Esophagus muscularis mucosa (tissue), 4 donors: Measurements from ENCODE around the gene PTPN6. TPM values are rescaled to one million over a fixed set of nuclear protein-coding genes. Genes with fewer than 3 reads are reported as not detected.
"Not testable (repeated sequence)": the region's sequence is repeated elsewhere in the genome, so short reads cannot be mapped to it uniquely, and the experiment has no call there.

Source experiments
- DNase-seq: peaks from one replicate; pipeline ENCODE4 v3.0.0-alpha.2; 2017; ENCODE audit errors: extremely low spot score
- H3K27ac ChIP-seq, 4 donors: fragments of 200-600 bp; sonication (generic); replicated peaks in 1 of 4; 1 replicate in 3 of 4; 2 replicates in 1 of 4; pipeline ENCODE4 v1.5.1; 2016 to 2019; ENCODE audit warnings: mild to moderate bottlenecking in 1 of 4
- H3K27me3 ChIP-seq, 4 donors: fragments of 200-600 bp; sonication (generic); one replicate each; pipeline versions ENCODE4 v1.5.1 to v1.6.0; 2016 to 2019
- H3K36me3 ChIP-seq, 4 donors: fragments of 200-600 bp; sonication (generic); one replicate each; pipeline ENCODE4 v1.5.1; 2016 to 2019
- H3K4me1 ChIP-seq, 4 donors: fragments of 200-600 bp; sonication (generic); one replicate each; pipeline ENCODE4 v1.5.1; 2016 to 2019
- H3K4me3 ChIP-seq, 4 donors: fragments of 200-600 bp; sonication (generic); 1 replicate in 2 of 4; 2 replicates in 2 of 4; pipeline ENCODE4 v1.5.1; 2016 to 2019; ENCODE audit warnings: mild to moderate bottlenecking in 4 of 4, moderate library complexity in 1 of 4
- H3K9me3 ChIP-seq, 4 donors: fragments of 200-600 bp; sonication (generic); 1 replicate in 3 of 4; 2 replicates in 1 of 4; pipeline ENCODE4 v1.5.1; 2016 to 2019
- EP300 ChIP-seq: sonication (generic); formaldehyde crosslinking; IDR thresholded peaks from one replicate; pipeline ENCODE4 v1.6.1; 2017; ENCODE audit warnings: antibody characterized with exemption
- POLR2A ChIP-seq: fragments of 450-650 bp; IDR thresholded peaks from one replicate; pipeline ENCODE4 v1.6.1; 2017; ENCODE audit warnings: antibody characterized with exemption, moderate library complexity, mild to moderate bottlenecking, low read depth
- POLR2AphosphoS5 ChIP-seq, 2 donors: sonication (generic); formaldehyde crosslinking; IDR thresholded peaks; one replicate each; pipeline ENCODE4 v1.6.1; 2017; ENCODE audit warnings: antibody characterized with exemption in 2 of 2
- WGBS: methylation state at CpG from one replicate; pipeline ENCODE4 v1.1.5; 2018; 5-methylcytosine and 5-hydroxymethylcytosine counted together
- intact Hi-C: fragments of 100-400 bp; cut with DNase I; formaldehyde crosslinking; loops from one replicate; pipeline ENCODE4 v1.15.1; 2023
- total RNA-seq, 4 donors: library from RNA; depleted of rRNA; stranded (reverse); fragments of >200 nt; gene quantifications; one replicate each; pipeline versions ENCODE4 v1.1.0 to v1.2.1, GENCODE V29; 2016
- TF ChIP-seq, protein P1 (sequence below), 3 experiments: fragments of 200-600 bp in 2 of 3; fragments of 450-650 bp in 1 of 3; sonication (generic) in 2 of 3; IDR thresholded peaks; one replicate each; pipeline ENCODE4 v1.5.1; 2017 to 2019; ENCODE audit warnings: antibody characterized with exemption in 3 of 3, mild to moderate bottlenecking in 2 of 3, moderate library complexity in 1 of 3

Gene PTPN6
- total RNA-seq, 4 donors from 2014 or later, result 9.1 to 16.9 (median 13.3) TPM

DNA sequence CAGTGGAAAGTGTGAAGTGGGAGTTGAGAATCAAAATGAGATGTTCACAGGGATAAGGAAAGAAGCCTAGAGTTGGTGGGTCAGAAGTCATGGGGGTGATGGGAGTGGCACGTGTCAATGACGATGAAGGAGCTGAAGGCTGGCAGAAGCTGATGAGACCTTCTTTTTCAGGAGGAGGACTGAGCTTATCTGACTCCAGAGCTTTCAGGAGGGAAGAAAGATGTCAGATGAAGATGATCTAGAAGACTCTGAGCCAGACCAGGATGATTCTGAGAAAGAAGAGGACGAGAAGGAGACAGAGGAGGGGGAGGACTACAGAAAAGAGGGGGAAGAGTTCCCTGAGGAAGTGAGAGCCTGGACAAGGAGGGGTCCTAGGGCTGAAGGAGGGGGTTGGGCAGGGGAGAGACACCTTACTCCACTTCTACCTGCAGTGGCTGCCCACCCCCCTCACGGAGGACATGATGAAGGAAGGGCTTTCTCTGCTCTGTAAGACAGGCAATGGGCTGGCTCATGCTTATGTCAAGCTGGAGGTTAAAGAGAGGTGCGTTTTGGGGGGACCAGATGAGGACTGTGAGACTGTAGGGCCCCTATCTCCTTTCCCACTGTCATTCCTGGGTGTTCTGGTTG is 45.6 kb upstream of the PTPN6 start:
- H3K36me3 ChIP-seq, result peaks cover 0 to 17% (median 9%) of the 10 kb centered on the region in 4 donors
- 69% methylated on average over 5 of the region's 5 CpGs for WGBS
- H3K4me1 ChIP-seq, result peaks cover 5 to 18% (median 16%) of the 10 kb centered on the region in 4 donors
- DNase-seq, result no peak
- peak overlapping the region; percentile 58 to 78 (median 66) for H3K4me3 ChIP-seq
- H3K9me3 ChIP-seq, result no peaks in the 10 kb centered on the region
- peak overlapping the region; percentile 75 to 88 (median 82) for H3K27ac ChIP-seq
- TF ChIP-seq, protein P1, sequence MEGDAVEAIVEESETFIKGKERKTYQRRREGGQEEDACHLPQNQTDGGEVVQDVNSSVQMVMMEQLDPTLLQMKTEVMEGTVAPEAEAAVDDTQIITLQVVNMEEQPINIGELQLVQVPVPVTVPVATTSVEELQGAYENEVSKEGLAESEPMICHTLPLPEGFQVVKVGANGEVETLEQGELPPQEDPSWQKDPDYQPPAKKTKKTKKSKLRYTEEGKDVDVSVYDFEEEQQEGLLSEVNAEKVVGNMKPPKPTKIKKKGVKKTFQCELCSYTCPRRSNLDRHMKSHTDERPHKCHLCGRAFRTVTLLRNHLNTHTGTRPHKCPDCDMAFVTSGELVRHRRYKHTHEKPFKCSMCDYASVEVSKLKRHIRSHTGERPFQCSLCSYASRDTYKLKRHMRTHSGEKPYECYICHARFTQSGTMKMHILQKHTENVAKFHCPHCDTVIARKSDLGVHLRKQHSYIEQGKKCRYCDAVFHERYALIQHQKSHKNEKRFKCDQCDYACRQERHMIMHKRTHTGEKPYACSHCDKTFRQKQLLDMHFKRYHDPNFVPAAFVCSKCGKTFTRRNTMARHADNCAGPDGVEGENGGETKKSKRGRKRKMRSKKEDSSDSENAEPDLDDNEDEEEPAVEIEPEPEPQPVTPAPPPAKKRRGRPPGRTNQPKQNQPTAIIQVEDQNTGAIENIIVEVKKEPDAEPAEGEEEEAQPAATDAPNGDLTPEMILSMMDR (IDR thresholded peaks at IDR 0.05), result no peak
- TF ChIP-seq EP300 (no peak), POLR2A (no peak), POLR2AphosphoS5 (IDR thresholded peaks at IDR 0.05) (no peak)
- no peaks in the 10 kb centered on the region for H3K27me3 ChIP-seq
- intact Hi-C loops, result loop anchor here (5.0 kb wide), 1 partner anchor 43 kb away; no protein-coding TSS in a partner anchor

DNA sequence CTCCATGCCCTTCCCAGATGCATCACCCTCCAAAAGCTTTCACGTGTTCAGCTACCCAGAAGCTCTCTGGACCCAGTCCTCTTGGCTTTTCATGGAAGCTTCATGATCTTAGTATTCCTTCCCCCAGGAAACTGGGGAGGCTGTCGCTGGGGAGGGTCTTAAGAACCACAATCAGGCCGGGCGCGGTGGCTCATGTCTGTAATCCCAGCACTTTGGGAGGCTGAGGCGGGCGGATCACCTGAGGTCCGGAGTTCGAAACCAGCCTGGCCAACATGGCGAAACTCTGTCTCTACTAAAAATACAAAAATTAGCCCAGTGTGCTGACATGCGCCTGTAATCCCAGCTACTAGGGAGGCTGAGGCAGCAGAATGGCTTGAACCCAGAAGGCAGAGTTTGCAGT is 43.0 kb upstream of the PTPN6 start:
- not testable (repeated sequence) for H3K4me3 ChIP-seq, H3K27ac ChIP-seq, H3K27me3 ChIP-seq, H3K9me3 ChIP-seq, DNase-seq
- Histone ChIP-seq H3K4me1 (peaks cover 5 to 18% (median 16%) of the 10 kb centered on the region in 4 donors), H3K36me3 (peaks cover 0 to 17% (median 9%) of the 10 kb centered on the region in 4 donors)
- 97% methylated on average over 11 of the region's 11 CpGs for WGBS
- intact Hi-C loops, result loop anchor here (5.0 kb wide), 1 partner anchor 46 kb away; no protein-coding TSS in a partner anchor

- H3K27ac ChIP-seq, result no peak overlapping the region
- H3K4me3 ChIP-seq, result no peak overlapping the region
- H3K4me1 ChIP-seq, result peaks cover 9 to 23% (median 16%) of the 10 kb centered on the region in 4 donors
- intact Hi-C loops, result loop anchor here (5.0 kb wide), 1 partner anchor 47 kb away; no protein-coding TSS in a partner anchor
- peaks cover 0 to 17% (median 9%) of the 10 kb centered on the region in 4 donors for H3K36me3 ChIP-seq
- no peak for DNase-seq
- no peaks in the 10 kb centered on the region for H3K27me3 ChIP-seq
- TF ChIP-seq EP300, result no peak
- no peak for TF ChIP-seq POLR2A
- TF ChIP-seq, protein P1 (IDR thresholded peaks at IDR 0.05), result no peak
- TF ChIP-seq POLR2AphosphoS5 (IDR thresholded peaks at IDR 0.05), result no peak
- WGBS, result 93% methylated on average over 4 of the region's 4 CpGs
- H3K9me3 ChIP-seq, result no peaks in the 10 kb centered on the region
Measured at GRCh38 chr12:6909421-6910145, 41.6 kb upstream of the PTPN6 start.

- DNase-seq, result no peak
- TF ChIP-seq POLR2AphosphoS5 (IDR thresholded peaks at IDR 0.05) (no peak), POLR2A (no peak), EP300 (no peak)
- TF ChIP-seq, protein P1 (IDR thresholded peaks at IDR 0.05), result no peak
- no peaks in the 10 kb centered on the region for H3K9me3 ChIP-seq
- peaks cover 9 to 29% (median 24%) of the 10 kb centered on the region in 4 donors for H3K4me1 ChIP-seq
- H3K36me3 ChIP-seq, result peaks cover 0 to 19% (median 10%) of the 10 kb centered on the region in 4 donors
- no peak overlapping the region for H3K27ac ChIP-seq
- no peak overlapping the region for H3K4me3 ChIP-seq
- H3K27me3 ChIP-seq, result no peaks in the 10 kb centered on the region
- intact Hi-C loops, result no loop called here
- 92% methylated on average over 15 of the region's 15 CpGs for WGBS
Measured at GRCh38 chr12:6912164-6912935, 38.8 kb upstream of the PTPN6 start.
